Daoy (cell line): Measurements from ENCODE around the gene RASSF10. TPM values are rescaled to one million over a fixed set of nuclear protein-coding genes. Genes with fewer than 3 reads are reported as not detected.
"Not testable (repeated sequence)": the region's sequence is repeated elsewhere in the genome, so short reads cannot be mapped to it uniquely, and the experiment has no call there.

Source experiments
- DNase-seq: peaks from one replicate; pipeline ENCODE4 v3.0.0-alpha.2; 2015; ENCODE audit warnings: low read depth
- total RNA-seq: library from RNA; depleted of rRNA; stranded (reverse); fragments of >200 nt; shearing (Covaris generic); gene quantifications from 2 replicates; pipeline ENCODE4 v1.2.3, GENCODE V29; 2014

RASSF10 gene
- total RNA-seq, 1 experiment from 2014 or later, result 3.4 TPM

DNA sequence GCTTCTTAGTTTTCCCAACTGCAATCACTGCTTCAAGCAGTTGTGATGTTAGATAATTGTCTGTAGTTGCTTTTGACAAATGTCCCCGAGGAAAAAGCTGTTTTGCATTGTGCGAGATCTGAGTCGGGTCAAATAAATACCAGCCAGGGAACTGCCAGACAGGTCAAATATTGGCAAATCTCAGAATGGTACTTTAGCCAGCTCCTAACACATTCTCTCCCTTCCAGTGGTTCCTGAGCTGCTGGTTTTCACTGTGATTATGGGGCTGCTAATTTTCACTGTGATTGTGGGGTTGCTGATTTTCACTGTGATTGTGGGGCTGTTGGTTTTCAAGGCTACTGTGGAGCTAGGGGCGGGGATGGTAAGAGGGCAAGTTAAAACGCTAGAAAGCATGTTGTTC, 14.3 kb downstream of the RASSF10 start:
- DNase-seq, result no peak

DNA sequence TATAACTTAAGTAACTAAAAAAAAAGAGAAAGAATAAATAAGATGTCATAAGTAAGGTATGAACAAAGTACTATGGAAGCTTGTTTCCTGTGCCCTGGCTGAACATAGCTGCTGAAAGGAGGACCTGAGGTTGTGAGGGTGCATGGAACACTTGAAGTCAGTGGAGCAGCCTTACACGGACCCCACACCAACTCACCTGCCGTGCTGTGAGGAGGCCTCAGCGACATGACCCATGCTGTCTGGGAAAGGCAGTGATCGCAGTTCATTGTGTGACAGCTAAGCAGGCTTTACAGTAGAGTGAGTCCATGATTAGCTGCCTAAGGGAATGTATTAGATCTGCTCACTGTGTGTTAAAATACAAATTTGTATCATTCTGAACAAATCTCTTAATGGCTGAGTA, 17.6 kb downstream of the RASSF10 start:
- DNase-seq, result no peak

DNA sequence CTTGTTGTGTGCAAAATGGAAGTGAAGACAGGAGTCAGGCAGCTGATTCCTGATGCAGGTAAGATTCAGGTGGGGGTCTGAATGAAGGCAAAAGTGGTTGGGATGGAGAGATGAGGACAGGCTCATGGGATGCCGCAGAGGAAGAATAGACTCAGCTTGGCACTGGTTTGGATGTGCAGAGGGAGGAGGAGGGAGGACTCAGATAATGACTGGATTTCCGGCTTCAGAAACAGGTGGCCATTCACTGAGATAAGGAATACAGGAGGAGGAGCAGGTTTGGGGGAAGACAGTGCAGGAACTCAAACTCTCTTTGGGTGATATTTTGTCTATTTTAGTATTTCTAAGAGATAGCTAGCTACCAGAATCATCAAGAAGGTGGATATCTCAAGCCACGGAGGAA, 19.2 kb downstream of the RASSF10 start:
- no peak for DNase-seq

DNA sequence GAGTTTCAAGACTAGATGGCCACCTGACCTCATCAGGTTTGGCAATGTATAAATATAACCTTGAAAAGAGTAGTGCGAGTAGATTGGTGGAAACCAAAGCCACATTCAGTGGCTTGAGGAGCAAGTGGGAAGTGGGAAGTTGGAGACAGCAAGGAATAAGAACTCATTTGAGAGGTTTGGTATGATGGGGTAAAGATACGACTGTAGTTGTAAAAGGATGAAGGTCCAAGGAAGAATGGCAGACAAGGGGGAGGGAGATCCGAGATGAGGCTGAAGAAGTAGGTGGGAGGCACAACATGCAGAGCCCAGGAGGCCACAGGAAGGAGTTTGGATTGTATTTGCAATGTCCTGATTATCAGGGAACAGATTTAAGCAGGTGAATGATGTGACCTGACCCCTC, 20.8 kb downstream of the RASSF10 start:
- DNase-seq, result no peak

DNA sequence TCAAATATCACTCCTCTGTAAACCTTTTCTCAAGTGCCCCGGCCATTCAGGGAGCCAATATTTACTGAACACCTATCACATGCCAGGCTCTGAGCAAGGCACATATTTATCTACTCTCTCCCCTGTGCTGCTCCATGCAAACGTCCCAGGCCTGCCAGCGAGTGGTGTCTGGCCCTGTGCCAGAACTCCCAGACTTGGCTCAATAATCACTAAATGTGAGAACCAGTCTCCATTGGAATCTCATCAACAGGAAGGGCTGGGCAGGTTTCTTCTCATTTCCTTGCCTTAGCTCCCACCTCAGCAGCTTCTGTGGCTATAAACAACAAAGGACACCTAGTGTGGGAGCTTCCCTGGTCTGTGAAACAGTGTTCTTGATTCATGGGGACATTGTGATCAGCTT, 21.7 kb downstream of the RASSF10 start:
- peak; percentile 17 for DNase-seq

DNA sequence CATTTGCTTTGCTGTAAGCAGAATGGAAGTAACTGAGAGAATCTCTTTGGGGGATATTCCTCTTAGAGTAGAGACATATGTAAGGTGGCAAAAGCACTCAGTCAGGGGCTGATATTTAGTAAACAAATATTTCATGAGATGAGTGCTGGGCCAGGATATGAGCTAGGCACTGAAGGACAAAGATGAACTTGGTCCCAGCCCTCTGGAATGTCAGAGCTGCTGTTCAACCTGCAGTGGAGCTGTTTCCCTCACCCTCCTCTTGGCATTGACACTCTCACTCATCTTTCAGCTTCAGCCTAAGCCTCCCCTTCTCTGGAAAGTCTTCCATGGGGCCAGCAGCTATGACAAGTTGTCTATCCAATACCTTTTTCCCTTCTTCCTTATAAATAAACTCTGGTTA, 22.2 kb downstream of the RASSF10 start:
- DNase-seq, result no peak

DNA sequence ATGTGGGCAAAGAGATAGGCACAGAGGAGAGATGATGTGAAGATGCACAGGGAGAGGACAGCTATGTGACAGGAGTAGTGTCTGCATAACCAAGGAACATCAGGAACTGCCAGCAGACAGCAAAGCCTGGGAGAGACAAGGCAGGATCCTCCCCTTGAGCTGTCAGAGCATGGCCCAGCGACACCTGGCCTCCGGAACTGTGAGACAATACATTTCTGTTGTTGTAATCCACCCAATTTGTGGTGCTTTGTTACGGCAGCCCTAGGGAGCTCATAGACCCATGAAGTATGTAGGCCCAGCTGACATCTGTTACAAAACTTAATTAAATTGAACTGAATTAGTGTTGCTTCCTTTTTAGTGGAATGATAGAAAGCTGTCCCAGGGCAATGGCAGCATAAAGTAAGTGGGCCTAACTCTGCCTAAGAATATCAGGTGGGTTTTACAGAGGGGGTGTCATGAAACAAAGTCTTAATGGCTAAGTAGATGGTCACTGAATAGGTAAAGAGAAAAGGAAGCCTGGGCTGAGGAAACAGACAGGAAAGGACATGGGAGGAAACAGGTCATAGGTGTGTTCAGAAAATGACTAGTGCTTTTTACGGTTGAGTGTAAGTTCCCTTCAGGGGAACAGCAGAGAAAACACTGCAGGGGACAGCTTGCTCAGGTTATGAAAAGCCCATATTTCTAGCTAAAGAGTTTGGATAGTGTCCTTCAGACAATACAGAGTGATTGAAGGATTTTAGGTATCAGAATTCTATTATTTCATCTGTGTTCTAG, 24.8 kb downstream of the RASSF10 start:
- no peak for DNase-seq

DNA sequence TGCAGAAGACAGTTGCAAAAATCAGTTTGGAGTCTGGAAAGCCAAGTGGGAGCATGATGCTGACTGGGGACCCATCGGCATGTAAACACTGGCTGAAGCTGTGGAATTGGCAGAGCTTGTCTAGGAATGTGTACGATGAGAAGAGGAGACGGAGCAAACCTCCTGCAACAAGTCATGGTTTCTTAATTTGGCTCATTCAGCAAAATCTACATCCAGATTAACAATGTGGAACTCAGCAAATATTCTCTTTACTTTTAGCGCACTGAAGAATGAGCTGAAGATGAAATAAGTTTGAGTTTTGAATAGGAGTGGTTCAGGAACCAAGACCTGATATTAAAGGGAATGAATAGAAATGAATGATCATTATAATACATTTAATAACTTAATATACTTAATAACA, 26.6 kb downstream of the RASSF10 start:
- no peak for DNase-seq

DNA sequence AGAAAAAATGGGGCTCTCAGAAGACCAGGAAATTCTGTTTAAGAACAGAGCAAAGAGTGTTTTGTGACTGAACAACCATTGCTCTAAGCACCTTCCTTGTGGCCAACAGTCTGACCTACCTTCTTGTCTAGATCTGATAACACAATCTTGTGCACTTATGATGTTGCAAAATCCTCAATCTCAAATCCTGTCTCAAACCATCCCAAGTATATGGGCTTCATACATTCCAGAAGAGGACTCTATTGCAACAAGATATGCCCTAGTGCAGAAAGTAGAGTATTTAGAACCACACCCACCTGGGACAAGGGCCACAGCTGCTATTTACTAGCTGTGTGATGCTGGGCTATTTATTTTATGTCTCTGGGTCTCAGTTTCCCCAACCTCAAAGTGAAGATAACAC, 27.1 kb downstream of the RASSF10 start:
- DNase-seq, result no peak

DNA sequence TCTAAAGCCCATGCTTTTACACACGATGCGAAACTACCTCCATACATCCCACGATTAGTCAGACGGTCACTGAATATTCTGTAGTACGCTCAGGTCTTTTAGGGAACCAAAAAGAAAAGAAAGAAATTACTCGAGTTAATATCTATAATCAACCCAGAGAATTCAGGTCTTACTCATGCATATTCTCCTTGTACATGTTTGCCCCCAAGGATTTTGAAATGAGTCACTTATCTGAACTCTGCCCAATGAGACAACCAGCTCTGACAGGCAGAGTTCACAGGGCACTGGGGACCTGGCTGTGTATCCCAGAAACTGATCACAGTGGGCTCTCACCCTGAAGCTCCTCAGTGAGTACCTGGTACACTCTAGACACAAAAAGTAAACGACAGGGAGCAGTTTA, 29.2 kb downstream of the RASSF10 start:
- peak; percentile 15 for DNase-seq

DNA sequence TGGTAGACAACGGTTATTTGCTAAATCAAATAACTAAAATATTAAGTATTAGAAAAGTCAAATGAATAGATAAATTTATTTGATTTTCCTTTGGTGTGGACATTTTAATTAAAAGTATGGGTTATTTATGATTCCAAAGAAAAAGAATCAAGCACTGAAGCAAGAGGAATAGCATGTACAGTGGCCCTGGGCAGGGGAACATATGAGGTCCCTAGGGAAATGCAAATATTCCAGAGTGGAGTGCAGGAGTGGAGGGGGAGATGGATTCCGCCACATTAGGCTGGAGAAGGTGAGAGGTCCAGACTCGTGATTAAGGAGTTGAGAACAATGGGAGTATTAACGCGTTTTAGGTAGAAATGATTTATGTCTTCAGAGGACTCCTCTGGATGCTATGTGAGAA, 30.0 kb downstream of the RASSF10 start:
- DNase-seq, result no peak

DNA sequence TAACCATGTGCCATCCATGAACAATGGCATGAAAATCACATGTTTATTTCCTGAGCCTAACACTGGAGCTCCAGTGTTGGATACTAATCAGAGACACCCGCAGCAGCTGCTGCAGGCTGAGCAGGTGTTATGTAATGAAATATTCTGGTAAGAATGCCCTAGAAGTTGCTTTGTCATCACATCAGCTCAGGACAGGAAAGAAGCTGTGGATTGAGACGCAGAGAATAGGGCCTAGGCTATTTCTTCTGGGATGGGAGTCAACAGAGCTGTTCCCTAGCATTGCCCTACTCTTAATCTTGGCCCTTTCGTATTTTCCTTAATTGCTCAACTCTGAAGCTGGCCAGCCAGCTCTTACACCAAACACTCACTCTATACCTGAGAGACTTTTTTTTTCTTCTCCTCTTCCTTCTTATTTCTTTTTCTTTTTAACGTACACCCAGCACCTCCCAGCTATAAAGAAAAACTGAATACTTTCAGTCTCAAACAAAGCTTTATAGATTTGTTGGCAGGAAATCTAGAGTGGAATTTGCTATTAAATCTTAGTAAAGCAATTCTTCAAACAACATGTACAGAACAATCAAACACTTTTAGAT, 31.9 kb downstream of the RASSF10 start:
- DNase-seq, result no peak

DNA sequence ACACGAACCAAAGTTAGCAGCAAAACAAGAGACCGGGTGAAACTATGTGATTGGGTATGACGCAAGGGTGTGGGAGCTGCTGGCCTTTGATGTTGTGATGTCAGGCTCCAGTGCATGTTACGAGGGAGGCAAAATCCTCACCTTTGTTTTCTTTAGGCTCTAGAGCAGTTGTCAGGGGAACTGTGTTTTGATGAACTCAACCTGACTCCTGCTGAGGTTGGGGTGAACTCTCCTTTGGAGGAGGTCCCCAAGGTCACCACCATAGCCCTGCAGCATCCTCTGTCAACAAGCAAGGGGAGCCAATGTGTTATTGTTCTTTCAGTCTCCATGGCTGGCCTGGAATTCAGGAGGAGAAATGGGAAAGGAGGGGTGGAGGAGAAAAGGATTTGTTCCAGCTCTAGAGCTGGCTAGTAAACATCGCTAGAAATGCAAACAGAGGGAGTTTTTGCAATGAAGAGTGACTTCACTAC, 33.8 kb downstream of the RASSF10 start:
- DNase-seq, result no peak

DNA sequence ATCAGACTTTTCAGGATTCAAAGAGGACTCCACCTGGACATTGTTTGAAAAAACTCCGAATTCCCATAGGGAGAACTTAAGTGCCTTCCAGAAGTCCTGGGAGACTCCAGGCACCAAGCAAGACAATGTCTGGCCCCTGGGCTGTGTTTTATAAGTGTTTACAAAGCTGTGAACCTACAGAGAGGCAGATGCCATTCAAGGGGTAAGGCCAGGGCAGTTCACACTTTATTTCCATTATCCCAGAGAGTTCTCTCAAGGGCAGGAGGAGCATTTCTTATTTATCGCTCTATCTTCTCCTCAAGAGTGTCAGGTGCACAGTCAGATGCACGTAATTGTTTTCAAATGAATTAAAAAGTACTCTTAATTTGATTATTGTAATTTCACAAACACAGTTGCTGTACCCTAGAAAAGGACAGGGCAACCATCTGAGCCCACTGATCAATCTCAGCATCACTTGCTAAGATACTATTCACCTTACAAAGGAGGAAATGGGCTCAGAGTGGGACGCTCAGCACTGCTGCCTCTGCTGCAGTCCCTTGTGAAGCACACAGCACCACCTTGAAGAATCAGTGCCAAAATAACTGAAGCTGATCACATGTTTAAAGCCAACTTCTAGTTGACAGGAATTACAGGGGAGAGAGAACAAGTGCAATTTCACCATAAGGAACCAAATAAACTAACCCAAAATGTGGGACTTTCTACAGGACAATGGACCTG, 35.0 kb downstream of the RASSF10 start:
- DNase-seq, result no peak

DNA sequence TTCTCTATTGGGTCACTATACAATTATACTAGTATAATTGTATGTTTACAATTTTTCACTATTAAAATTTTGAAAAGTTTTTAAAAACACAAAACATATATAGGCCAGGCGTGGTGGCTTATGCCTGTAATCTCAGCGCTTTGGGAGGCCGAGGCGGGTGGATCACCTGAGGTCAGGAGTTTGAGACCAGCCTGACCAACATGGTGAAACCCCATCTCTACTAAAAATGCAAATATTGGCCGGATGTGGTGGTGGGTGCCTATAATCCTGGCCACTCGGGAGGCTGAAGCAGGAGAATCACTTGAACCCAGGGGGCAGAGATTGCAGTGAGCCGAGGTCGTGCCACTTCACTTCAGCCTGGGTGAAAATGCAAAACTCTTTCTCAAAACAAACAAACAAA, 36.0 kb downstream of the RASSF10 start:
- not testable (repeated sequence) for DNase-seq

DNA sequence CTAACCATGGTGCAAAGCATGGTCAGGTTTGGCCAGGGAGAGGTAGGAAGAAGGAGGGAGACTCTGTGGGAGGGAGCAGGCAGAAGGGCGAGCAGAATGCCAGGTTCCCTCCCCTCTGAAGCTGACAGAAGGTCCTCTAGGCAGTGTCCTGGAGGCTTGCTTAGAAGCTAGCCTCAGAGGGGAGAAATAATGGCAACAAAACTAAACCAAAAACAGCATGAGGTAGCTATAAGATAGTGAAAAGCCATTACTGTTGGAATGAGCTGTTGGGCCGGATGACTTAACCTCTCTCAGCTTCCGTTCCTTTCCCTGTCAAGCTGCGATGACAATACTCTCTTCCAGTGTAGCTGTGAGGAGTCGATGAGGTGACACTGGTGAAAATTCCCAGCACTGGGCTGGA, 36.6 kb downstream of the RASSF10 start:
- DNase-seq, result no peak

DNA sequence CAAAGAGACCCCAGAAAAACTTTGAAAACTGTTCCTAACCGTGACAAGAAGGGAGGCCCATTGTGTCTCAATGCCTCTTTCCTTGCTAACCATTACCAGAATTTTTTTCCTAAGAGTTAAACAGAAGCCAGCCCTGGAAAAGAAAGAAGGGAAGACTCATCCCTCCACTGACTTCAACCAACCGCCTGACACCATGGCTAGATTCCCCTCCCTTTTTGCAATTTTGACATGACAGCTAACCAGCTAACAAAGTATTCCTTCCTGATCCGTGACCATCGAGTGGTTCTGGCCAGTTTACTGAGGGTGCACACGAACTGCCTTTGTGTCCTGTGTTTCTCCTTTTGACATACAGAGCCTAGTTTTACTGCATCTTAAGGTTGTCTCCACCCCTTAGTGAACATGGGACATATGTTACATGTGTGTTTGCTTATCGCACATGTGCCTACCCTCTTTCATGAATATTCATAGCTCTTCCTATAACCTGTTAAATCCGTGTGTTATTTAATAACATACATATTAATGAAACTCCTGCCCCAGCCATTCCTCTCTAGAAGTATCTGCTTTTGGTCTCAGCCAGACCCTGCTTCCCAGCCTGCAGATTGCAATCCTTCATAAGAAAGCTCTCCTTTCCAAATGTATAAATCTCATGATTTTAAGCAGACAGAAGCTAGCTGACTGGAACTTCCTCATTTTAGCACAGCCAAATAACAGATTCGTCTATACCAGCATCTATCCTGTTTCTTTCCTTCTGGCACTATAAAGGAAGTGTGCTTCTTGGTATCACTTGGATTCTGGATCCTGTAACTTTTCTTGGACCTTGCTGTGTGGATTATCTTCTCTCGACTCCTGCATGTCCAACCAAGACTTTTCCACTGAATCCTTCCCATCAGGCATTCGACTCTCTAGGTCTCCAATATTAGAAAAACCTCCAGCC, 37.8 kb downstream of the RASSF10 start:
- DNase-seq, result no peak

DNA sequence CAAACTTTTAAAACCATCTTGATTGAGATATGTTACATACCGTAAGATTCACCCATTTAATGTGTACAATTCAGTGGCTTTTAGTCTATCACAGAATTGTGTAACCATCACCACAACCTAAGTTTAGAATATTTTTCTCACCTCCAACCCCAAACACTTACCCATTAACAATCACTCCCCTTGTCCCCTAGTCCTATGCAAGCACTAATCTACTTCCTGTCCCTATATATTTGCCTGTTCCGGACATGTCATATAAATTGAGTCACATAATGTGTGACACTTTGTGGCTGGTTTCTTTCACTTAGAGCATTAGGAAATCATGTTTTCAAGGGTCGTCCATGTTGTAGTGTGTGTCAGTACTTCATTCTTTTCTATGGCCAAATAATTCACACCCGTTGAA, 38.8 kb downstream of the RASSF10 start:
- no peak for DNase-seq

DNA sequence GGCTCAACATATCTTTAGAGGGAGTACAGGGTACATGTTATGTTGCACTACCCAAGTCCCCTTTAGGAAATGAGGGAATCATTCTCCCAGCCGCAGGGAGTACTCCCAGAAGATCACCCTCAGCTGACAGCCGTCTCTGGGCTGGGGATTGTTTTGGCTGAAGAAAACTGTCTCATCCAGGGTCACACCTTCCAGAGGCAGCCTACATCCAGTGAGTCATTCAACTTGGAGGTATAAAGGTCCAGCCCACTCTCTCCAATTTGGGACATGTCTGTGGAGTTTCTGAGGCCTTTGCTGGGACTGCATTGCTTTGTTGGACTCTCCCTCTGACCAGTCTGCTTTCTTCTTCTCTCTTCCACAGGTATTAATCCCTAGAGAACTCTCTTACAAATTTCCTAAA, 42.1 kb downstream of the RASSF10 start:
- DNase-seq, result peak; percentile 62

DNA sequence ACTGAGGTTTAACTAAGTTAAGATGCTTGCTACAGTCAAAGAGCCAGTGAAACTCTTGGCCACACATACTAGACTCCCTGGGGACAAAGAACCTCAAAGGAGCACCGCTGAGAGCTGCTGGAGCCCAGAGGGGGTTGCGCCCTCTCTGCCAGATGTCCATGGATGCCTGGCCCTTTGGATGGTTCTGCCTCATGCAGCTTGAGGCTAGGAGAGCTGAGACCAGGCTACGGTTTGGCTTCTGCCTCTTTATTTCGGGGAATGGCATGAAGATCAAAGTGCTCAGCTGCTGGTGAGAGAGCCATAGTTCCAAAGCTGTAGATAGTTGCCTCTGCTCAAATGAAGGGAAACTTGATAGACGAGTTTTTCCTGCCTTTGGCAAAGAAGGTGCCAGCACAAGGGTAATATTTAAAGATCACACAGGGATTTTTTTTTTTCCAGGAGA, 43.0 kb downstream of the RASSF10 start:
- no peak for DNase-seq

DNA sequence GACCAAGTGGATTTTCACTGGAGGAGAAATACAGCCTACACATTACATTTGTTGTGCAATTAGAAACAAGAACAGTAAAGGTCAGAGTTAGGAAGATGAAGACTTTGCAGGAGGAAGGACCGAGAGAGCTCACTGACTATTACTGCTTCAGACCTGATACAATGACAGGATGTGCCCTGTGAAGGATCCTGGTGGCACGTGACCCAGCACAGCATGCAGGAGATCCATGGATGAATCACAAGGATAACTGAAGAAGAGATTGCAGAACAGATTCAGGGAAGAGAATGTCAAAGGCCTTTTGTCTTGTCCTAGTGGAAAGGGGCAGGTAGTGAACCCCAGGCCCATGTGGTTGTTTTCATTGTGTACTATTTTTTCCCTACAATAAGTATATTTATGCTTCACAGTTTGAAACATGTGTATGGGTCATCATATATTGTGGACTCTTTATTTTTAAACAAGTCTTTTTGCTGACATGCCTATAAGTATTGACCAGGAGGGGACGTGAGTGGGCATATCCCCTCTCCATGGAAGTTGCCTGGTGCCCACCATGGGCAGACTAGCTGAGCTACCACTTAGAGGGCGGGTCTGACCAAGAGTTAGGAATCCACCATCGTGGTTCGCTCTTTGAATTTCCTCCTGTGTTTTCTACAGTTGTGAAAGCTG, 44.3 kb downstream of the RASSF10 start:
- peak; percentile 45 for DNase-seq
